Measurements from ENCODE around the gene C3orf52.
A peak's percentile ranks its signal among the peaks of the same experiment; 100 is the strongest.

The C3orf52 gene

DNA sequence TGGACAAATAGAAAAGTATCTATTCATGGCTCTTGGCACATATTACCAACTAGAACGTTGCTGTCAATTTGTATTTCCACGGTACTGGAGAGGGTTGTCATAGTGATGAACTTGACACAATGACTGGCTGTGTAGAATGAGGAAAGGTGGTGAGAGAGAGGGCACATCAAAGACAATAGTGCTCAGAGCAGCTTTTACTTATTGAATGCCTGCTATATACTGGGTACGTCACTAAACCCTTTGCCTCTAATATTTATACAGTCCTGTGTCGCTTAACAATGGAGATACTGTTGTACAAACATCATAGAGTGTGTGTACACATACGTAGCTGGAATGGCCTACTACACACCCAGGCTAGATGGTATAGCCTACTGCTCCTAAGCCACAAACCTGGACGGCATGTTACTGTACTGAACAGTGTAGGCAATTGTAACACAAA, 43.3 kb upstream of the C3orf52 start:
- Histone ChIP-seq H3K14ac (ENCODE audit: low read length in 2 of 2) (no peak overlapping the region), H3K23ac (ENCODE audit: low read length in 2 of 2) (no peak overlapping the region), H4K91ac (ENCODE audit: low read length) (no peak overlapping the region), H2BK120ac (ENCODE audit: low read depth, low read length) (no peak overlapping the region), H3K18ac (ENCODE audit: low read depth in 1 of 2, low read length in 2 of 2) (peak overlapping the region in 1 of 2 experiments; percentile 57), H2BK12ac (ENCODE audit: low read length in 2 of 2) (no peak overlapping the region), H3K4ac (ENCODE audit: low read depth in 1 of 2, low read length in 2 of 2) (peak overlapping the region in 1 of 2 experiments; percentile 58), H2AFZ (ENCODE audit: low read depth, low read length) (no peak overlapping the region), H3K9me3 (ENCODE audit: control insufficient read depth, low read length) (no peaks in the 10 kb centered on the region), H2BK5ac (ENCODE audit: low read depth, low read length, poor library complexity, severe bottlenecking) (no peak overlapping the region), H3K4me1 (ENCODE audit: control insufficient read depth, insufficient read depth, low read depth, low read length) (peaks cover 3% of the 10 kb centered on the region), H3K79me1 (replicated peaks; ENCODE audit: low read length, poor library complexity, severe bottlenecking) (no peaks in the 10 kb centered on the region), H3K4me2 (ENCODE audit: low read length, poor library complexity, severe bottlenecking) (no peak overlapping the region), H3K9ac (ENCODE audit: low read length) (no peak overlapping the region), H3K4me3 (ENCODE audit: insufficient read depth in 1 of 2, low read depth in 1 of 2, low read length in 2 of 2) (no peak overlapping the region), H2BK15ac (ENCODE audit: low read depth, poor library complexity, severe bottlenecking) (no peak overlapping the region), H2AK5ac (ENCODE audit: low read length, severe bottlenecking) (peak overlapping the region; percentile 93), H3K27me3 (ENCODE audit: control insufficient read depth in 1 of 2, insufficient read depth in 1 of 2, low read length in 2 of 2) (no peaks in the 10 kb centered on the region), H3K36me3 (ENCODE audit: control insufficient read depth in 1 of 2, insufficient read depth in 2 of 2, low read depth in 1 of 2, low read length in 2 of 2) (no peaks in the 10 kb centered on the region), H3K27ac (ENCODE audit: low read length, poor library complexity, severe bottlenecking) (no peak overlapping the region), H4K8ac (ENCODE audit: low read length) (no peak overlapping the region)
- 94% methylated on average over 4 of the region's 6 CpGs for WGBS
- no peak for DNase-seq

DNA sequence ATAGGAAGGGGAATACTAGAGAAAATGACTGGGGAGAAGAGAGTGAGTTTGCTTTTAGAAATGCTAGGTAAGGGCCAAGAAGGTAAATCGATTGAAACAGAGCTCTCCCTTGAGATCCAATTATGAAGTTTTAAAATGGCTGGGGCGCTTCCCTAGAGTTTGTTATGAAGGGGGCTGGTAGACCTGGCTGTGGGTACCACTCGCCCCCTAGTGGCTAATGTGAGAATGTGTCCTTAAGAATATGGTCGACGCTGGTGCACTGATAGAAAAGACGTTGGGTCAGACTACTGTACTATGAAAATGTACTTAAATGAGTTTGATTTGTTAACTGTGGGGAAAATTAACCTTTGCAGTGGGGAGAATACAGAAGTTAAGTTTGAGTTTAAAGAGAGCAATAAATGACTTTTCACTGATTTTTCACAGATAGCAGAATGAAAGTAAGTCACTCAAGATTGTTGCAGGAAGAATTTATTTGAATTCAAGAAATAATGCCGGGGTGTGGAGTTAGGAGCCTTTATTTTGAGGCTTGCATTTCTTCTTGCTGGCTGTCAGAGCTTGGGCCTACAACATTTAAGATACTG, 42.5 kb upstream of the C3orf52 start:
- Histone ChIP-seq H2AFZ (ENCODE audit: low read depth, low read length) (no peak overlapping the region), H2BK12ac (ENCODE audit: low read length in 2 of 2) (no peak overlapping the region), H3K27ac (ENCODE audit: low read length, poor library complexity, severe bottlenecking) (no peak overlapping the region), H3K14ac (ENCODE audit: low read length in 2 of 2) (no peak overlapping the region), H3K36me3 (ENCODE audit: control insufficient read depth in 1 of 2, insufficient read depth in 2 of 2, low read depth in 1 of 2, low read length in 2 of 2) (no peaks in the 10 kb centered on the region), H3K9ac (ENCODE audit: low read length) (peak overlapping the region; percentile 78), H3K9me3 (ENCODE audit: control insufficient read depth, low read length) (no peaks in the 10 kb centered on the region), H3K18ac (ENCODE audit: low read depth in 1 of 2, low read length in 2 of 2) (no peak overlapping the region), H3K4me3 (ENCODE audit: insufficient read depth in 1 of 2, low read depth in 1 of 2, low read length in 2 of 2) (peak overlapping the region in 1 of 2 experiments; percentile 60), H2AK5ac (ENCODE audit: low read length, severe bottlenecking) (no peak overlapping the region), H2BK5ac (ENCODE audit: low read depth, low read length, poor library complexity, severe bottlenecking) (no peak overlapping the region), H2BK15ac (ENCODE audit: low read depth, poor library complexity, severe bottlenecking) (no peak overlapping the region), H3K27me3 (ENCODE audit: control insufficient read depth in 1 of 2, insufficient read depth in 1 of 2, low read length in 2 of 2) (no peaks in the 10 kb centered on the region), H3K23ac (ENCODE audit: low read length in 2 of 2) (no peak overlapping the region), H3K4me2 (ENCODE audit: low read length, poor library complexity, severe bottlenecking) (peak overlapping the region; percentile 21), H2BK120ac (ENCODE audit: low read depth, low read length) (no peak overlapping the region), H4K8ac (ENCODE audit: low read length) (no peak overlapping the region), H3K79me1 (replicated peaks; ENCODE audit: low read length, poor library complexity, severe bottlenecking) (no peaks in the 10 kb centered on the region), H3K4ac (ENCODE audit: low read depth in 1 of 2, low read length in 2 of 2) (no peak overlapping the region), H4K91ac (ENCODE audit: low read length) (no peak overlapping the region), H3K4me1 (ENCODE audit: control insufficient read depth, insufficient read depth, low read depth, low read length) (peaks cover 3% of the 10 kb centered on the region)
- WGBS, result 6% methylated on average over 7 of the region's 7 CpGs
- DNase-seq, result peak; percentile 75

DNA sequence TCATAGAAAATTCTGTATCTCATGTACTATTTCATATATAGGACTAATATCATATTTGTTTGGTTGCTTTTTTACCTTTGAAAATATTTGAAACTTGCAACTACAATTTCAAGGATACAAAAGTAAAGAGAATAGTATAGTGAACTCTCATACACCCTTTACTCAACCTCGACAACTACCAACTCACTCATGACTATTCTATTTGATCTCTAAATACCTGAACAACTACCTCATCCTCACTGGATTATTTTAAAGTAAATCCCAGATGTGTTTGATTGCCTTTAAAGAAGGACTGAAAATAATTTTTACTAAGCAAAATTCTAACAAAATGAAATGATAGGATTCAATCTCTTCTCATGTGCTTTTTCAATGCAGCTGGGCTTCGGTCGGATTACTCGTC, 39.6 kb upstream of the C3orf52 start:
- Histone ChIP-seq H3K4me3 (ENCODE audit: insufficient read depth in 1 of 2, low read depth in 1 of 2, low read length in 2 of 2) (no peak overlapping the region), H3K36me3 (ENCODE audit: control insufficient read depth in 1 of 2, insufficient read depth in 2 of 2, low read depth in 1 of 2, low read length in 2 of 2) (no peaks in the 10 kb centered on the region), H3K79me1 (replicated peaks; ENCODE audit: low read length, poor library complexity, severe bottlenecking) (no peaks in the 10 kb centered on the region), H2AFZ (ENCODE audit: low read depth, low read length) (no peak overlapping the region), H2BK120ac (ENCODE audit: low read depth, low read length) (no peak overlapping the region), H3K27ac (ENCODE audit: low read length, poor library complexity, severe bottlenecking) (no peak overlapping the region), H2BK15ac (ENCODE audit: low read depth, poor library complexity, severe bottlenecking) (no peak overlapping the region), H3K18ac (ENCODE audit: low read depth in 1 of 2, low read length in 2 of 2) (no peak overlapping the region), H3K14ac (ENCODE audit: low read length in 2 of 2) (no peak overlapping the region), H2AK5ac (ENCODE audit: low read length, severe bottlenecking) (no peak overlapping the region), H3K4ac (ENCODE audit: low read depth in 1 of 2, low read length in 2 of 2) (no peak overlapping the region), H2BK12ac (ENCODE audit: low read length in 2 of 2) (no peak overlapping the region), H3K4me2 (ENCODE audit: low read length, poor library complexity, severe bottlenecking) (no peak overlapping the region), H3K23ac (ENCODE audit: low read length in 2 of 2) (no peak overlapping the region), H4K8ac (ENCODE audit: low read length) (no peak overlapping the region), H3K9me3 (ENCODE audit: control insufficient read depth, low read length) (no peaks in the 10 kb centered on the region), H3K4me1 (ENCODE audit: control insufficient read depth, insufficient read depth, low read depth, low read length) (peaks cover 3% of the 10 kb centered on the region), H2BK5ac (ENCODE audit: low read depth, low read length, poor library complexity, severe bottlenecking) (no peak overlapping the region), H3K9ac (ENCODE audit: low read length) (no peak overlapping the region), H4K91ac (ENCODE audit: low read length) (no peak overlapping the region), H3K27me3 (ENCODE audit: control insufficient read depth in 1 of 2, insufficient read depth in 1 of 2, low read length in 2 of 2) (no peaks in the 10 kb centered on the region)
- DNase-seq, result no peak
- no CpG with 5 or more reads among the region's 4 CpGs for WGBS

DNA sequence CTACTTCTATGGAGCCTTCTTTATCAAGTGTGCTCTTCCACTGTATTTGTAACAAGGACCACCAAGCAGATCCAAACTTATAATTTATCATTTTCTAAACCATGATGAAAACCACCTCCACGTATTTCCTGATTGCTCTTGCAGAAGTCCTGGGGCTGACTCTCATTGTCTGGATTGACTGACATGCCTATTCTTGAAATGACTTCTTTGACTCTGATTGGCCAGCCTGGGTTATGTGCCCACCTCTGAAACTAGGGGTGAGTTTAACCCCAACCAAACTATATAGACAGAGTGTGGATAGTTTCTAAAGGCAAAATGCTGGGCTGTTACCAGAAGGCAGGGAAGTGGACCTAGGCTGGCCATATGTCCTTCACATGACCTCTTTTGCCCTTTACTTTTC, 38.9 kb upstream of the C3orf52 start:
- Histone ChIP-seq H2BK15ac (ENCODE audit: low read depth, poor library complexity, severe bottlenecking) (no peak overlapping the region), H4K8ac (ENCODE audit: low read length) (no peak overlapping the region), H3K9ac (ENCODE audit: low read length) (no peak overlapping the region), H4K91ac (ENCODE audit: low read length) (no peak overlapping the region), H3K4me3 (ENCODE audit: insufficient read depth in 1 of 2, low read depth in 1 of 2, low read length in 2 of 2) (no peak overlapping the region), H3K36me3 (ENCODE audit: control insufficient read depth in 1 of 2, insufficient read depth in 2 of 2, low read depth in 1 of 2, low read length in 2 of 2) (no peaks in the 10 kb centered on the region), H2BK5ac (ENCODE audit: low read depth, low read length, poor library complexity, severe bottlenecking) (no peak overlapping the region), H2AK5ac (ENCODE audit: low read length, severe bottlenecking) (peak overlapping the region; percentile 77), H3K4me1 (ENCODE audit: control insufficient read depth, insufficient read depth, low read depth, low read length) (peaks cover 3% of the 10 kb centered on the region), H2BK12ac (ENCODE audit: low read length in 2 of 2) (no peak overlapping the region), H3K4ac (ENCODE audit: low read depth in 1 of 2, low read length in 2 of 2) (no peak overlapping the region), H3K18ac (ENCODE audit: low read depth in 1 of 2, low read length in 2 of 2) (no peak overlapping the region), H3K27me3 (ENCODE audit: control insufficient read depth in 1 of 2, insufficient read depth in 1 of 2, low read length in 2 of 2) (no peaks in the 10 kb centered on the region), H2BK120ac (ENCODE audit: low read depth, low read length) (no peak overlapping the region), H3K4me2 (ENCODE audit: low read length, poor library complexity, severe bottlenecking) (no peak overlapping the region), H3K9me3 (ENCODE audit: control insufficient read depth, low read length) (no peaks in the 10 kb centered on the region), H3K14ac (ENCODE audit: low read length in 2 of 2) (no peak overlapping the region), H3K23ac (ENCODE audit: low read length in 2 of 2) (no peak overlapping the region), H2AFZ (ENCODE audit: low read depth, low read length) (no peak overlapping the region), H3K79me1 (replicated peaks; ENCODE audit: low read length, poor library complexity, severe bottlenecking) (no peaks in the 10 kb centered on the region), H3K27ac (ENCODE audit: low read length, poor library complexity, severe bottlenecking) (no peak overlapping the region)
- DNase-seq, result no peak
- WGBS, result 94% methylated on average over 1 of the region's 1 CpG
